Cardiac septum (tissue), 1 donor: ENCODE measurements around the gene MIA. TPM values are rescaled to one million over a fixed set of nuclear protein-coding genes. Genes with fewer than 3 reads are reported as not detected.
A peak's percentile ranks its signal among the peaks of the same experiment; 100 is the strongest.
"Not testable (repeated sequence)": the region's sequence is repeated elsewhere in the genome, so short reads cannot be mapped to it uniquely, and the experiment has no call there.

Experiments
- DNase-seq: peaks from one replicate; pipeline ENCODE4 v3.0.0-alpha.2; 2020; ENCODE audit warnings: low spot score
- intact Hi-C: fragments of 100-400 bp; cut with DNase I; formaldehyde crosslinking; loops from one replicate; pipeline ENCODE4 v1.14.0; 2022
- total RNA-seq: library from RNA; stranded (reverse); fragmentation: NEBNext Ultra II Directional; extraction: Animal tissue kit (Norgen Biotek cat#: 25700); gene quantifications from one replicate; pipeline ENCODE4 v1.2.1, GENCODE V29; 2021
- donor health status: DM: no; HTN: no; CAD: no.

MIA gene
- total RNA-seq, 1 donor from 2014 or later, result 1.00 TPM

DNA sequence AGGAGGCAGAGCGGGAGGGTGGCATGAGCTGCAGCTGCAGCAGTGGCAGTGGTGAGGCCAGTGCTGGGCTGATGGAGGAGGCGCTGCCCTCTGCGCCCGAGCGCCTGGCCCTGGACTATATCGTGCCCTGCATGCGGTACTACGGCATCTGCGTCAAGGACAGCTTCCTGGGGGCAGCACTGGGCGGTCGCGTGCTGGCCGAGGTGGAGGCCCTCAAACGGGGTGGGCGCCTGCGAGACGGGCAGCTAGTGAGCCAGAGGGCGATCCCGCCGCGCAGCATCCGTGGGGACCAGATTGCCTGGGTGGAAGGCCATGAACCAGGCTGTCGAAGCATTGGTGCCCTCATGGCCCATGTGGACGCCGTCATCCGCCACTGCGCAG is 25.7 kb downstream of the MIA start:
- DNase-seq, result no peak
- intact Hi-C loops, result no loop called here

- intact Hi-C loops, result no loop called here
- DNase-seq, result no peak
Observed at GRCh38 chr19:40801426-40802299, 26.3 kb downstream of the MIA start.

- peak; percentile 89 for DNase-seq
- intact Hi-C loops, result no loop called here
Observed at GRCh38 chr19:40802300-40803169, 27.2 kb downstream of the MIA start.

DNA sequence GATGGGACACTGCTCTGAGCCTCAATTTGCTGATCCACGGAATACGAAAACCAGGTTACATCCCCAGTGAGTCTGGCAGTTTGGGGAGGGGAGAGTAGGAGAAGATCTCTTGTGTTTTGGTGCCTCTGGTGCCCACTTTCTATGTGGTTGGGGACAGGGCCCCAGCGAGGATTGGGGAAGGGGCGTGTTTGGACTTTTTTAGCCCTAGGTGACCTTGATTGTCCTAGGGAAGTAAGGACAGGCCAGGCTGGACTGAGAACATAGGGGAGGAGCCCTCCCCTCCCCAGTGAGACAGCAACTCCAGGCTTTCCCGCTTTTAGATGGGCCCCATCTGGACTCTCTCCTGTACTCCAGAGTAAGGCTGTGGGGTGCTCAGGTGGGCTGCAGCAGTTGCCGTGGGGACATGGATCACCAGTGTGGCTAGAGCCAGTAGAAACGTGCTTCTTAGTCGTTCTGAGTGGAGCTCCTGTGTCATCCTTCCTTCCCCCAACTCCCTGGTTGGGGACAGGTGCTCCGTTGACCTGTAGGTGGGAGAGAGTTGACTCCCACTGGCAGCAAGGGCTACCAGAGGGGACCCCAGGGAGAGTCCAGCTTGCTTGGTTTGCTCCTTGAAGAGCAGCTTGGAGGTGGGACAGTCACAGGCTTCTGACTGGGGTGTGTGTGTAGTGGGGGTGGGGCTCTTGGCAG is 28.0 kb downstream of the MIA start:
- no peak for DNase-seq
- intact Hi-C loops, result no loop called here

DNA sequence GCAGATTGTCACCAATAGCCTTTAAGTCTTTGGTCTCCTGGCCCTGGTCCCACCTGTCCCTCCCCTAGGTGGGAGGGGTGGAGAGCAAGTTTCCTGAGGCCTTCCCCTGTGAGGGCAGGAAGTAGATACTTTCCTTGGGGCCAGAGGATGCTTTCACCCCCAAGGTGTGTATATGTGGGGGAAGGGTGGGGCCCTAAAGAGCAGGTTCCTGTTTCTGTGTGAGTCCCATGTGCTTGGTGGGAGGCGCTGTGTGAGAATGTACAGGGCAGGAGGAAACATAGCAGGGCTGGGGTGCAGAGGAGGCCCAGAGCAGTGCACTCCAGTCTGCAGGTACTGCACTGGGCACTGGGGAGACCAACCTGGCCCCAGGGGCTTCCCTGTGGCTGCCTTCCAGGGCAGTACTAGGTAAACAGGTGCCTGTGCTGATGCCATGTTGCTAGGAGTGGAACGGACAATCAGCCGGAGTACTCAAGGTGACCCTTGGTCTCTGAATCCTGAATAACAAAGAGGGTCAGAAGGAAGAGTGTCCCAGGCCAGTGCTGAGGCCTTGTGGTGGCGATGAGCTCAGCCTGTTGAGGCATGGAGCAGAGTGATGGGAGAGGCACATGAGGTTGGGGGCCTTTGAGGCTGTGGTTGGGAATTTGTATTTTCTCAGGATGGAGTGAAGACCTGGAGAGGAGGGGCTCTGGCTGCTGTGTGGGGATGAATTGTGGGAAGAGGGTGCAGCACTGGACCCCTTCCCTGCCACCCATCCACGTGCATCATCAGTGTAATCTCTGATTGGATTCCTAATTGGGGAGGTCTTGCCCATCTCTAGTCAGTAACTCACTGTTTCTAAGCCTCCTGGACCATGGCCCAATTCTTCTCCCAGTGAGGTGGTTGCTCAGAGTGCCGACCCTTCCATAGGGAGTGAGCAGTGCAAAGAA is 28.8 kb downstream of the MIA start:
- DNase-seq, result no peak
- intact Hi-C loops, result no loop called here

- intact Hi-C loops, result no loop called here
- DNase-seq, result no peak
Observed at GRCh38 chr19:40804783-40805242, 29.5 kb downstream of the MIA start.

- DNase-seq, result no peak
- intact Hi-C loops, result no loop called here
Observed at GRCh38 chr19:40805258-40805868, 30.0 kb downstream of the MIA start.

DNA sequence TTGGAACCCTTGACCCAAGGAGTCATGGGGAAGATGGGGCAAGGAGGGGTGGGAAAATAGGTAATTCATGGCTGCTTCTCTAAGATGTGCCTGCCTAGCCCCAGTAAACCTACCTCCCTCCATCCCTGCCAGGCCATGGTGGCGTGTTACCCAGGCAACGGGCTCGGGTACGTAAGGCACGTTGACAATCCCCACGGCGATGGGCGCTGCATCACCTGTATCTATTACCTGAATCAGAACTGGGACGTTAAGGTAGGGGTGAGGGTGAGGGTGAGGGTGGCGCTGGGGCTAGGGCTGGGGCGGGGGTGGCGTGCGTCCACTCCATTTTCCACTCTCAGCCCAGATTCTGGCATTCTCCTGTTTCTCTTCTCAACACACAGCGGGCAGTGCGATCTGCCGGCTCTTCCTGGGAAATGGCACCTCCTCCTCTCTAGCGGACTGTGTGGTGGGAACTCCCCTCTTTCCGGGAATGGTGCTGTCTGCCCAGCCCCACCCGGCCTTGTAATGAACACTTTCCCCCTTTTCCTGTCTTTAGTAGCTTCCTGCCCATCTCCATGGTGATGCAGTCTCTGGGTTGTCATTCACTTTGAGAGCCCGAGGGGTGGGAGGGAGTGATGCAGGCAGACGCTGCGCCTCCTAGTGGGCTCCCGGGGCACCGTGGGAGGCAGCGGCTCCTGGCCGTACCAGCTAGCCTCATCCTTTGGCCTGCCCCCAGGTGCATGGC is 31.3 kb downstream of the MIA start:
- intact Hi-C loops, result no loop called here
- DNase-seq, result peak; percentile 90

DNA sequence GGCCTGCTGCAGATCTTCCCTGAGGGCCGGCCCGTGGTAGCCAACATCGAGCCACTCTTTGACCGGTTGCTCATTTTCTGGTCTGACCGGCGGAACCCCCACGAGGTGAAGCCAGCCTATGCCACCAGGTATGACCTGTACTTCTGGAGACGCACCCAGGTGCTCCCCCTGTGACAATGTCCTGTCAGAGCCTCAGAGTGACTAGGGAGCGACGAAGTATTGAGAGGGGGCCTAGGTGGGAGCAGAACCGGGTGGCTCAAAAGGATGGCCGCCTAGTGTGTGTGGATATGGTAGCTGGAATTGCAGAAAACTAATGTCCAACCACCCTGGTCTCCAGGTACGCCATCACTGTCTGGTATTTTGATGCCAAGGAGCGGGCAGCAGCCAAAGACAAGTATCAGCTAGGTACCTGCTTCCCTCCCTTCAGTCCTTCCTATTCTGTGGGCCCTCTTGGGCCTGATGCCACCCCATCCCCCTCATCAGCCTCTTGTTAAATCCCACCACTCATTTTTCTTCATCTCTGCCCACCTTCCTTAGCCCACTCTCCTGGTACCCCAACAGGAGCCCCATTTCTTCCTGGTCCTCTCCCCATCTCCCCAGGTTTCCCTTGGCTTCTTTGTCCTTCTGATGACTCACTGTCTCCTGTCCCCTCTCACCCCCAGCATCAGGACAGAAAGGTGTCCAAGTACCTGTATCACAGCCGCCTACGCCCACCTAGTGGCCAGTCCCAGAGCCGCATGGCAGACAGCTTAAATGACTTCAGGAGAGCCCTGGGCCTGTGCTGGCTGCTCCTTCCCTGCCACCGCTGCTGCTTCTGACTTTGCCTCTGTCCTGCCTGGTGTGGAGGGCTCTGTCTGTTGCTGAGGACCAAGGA is 32.1 kb downstream of the MIA start:
- DNase-seq, result no peak
- intact Hi-C loops, result no loop called here

DNA sequence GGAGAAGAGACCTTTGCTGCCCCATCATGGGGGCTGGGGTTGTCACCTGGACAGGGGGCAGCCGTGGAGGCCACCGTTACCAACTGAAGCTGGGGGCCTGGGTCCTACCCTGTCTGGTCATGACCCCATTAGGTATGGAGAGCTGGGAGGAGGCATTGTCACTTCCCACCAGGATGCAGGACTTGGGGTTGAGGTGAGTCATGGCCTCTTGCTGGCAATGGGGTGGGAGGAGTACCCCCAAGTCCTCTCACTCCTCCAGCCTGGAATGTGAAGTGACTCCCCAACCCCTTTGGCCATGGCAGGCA is 32.7 kb downstream of the MIA start:
- intact Hi-C loops, result no loop called here

GRCh38 chr19:40808497-40808896 is 33.2 kb downstream of the MIA start:
- intact Hi-C loops, result no loop called here
- no peak for DNase-seq

More for the DNA sequence above, 32.7 kb downstream of the MIA start:
- DNase-seq, result no peak

DNA sequence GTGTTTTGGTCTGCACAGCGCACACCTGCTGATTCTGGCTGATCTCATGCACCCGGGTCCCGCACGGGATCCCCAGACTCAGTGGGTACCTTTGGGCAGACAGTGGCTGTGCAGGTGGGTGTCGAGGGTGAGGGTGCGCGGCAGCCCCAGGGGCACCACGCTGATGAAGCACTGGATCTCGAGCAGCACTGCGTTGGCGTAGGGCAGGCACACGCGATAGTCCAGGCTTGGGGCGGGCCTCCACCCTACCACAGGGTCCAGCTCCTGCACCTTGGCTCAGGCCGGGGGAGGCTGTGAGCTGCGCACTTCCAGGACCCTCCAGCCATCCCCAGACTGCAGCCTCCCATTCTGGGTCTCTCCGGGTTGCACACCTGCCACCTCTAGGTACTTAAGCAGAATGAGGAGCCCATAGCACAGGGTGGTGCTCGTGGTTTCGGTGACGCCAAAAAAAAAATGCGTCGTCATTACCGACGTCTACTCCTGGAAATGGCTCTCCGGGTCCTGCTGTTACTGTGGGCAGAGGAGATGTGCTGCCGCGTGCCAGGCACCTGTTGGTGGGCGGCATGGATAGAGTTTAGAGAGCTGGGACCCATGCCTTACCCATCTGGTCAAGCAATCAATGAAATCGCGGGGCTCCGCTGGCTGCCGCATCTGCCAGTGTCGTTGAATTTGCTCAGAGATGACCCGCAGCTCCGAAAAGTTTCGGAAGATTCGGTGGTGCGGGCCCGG is 34.2 kb downstream of the MIA start:
- DNase-seq, result no peak
- intact Hi-C loops, result no loop called here

GRCh38 chr19:40810160-40810559 is 34.8 kb downstream of the MIA start:
- DNase-seq, result no peak
- intact Hi-C loops, result no loop called here

GRCh38 chr19:40810649-40811408 is 35.5 kb downstream of the MIA start:
- peak; percentile 91 for DNase-seq
- intact Hi-C loops, result not testable (repeated sequence)

DNA sequence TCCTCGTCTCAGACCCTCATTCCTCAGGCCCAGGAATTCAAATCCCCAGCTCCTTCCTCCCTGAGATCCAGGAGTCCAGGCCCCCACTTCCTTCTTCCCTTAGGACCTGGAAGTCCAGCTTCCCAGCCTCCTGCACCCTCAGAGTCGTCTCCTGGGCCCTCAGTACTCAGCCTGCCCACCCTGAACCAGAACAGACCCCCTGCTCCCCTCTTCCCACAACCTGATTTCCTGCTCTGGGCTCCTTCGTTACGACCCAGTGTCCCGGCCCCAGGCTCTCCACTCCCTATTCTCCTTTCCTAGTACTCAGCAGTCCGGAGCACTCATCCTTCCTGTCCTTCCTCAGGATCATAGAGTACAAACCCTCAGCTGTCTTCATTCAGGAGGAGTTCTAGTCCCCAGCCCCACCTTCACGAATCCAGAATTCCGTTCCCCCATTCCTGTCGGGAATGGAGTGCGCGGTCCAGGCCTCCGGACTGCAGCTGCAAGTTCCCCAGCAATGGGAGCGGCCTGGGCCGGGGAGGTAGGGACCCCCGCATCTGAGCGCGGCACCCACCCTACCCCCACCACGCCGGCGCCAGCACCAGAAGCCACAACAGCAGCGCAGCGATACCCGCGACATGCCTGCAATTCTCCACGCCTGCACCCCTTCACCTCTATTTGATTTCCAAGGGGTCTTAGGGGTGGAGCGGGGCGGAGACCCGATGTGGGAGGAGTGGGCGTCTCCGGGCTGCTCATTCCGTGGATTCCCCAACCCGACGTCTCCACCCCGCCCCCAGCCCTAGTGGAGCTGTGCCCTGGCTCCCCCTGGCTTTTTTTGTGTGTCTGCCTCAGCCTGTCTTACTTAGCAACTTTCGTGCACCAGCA is 36.4 kb downstream of the MIA start:
- intact Hi-C loops, result no loop called here
- DNase-seq, result no peak
